ENCODE results near the gene PLXDC1. TPM values are rescaled to one million over a fixed set of nuclear protein-coding genes. Genes with fewer than 3 reads are reported as not detected.

The PLXDC1 gene
- total RNA-seq, 1 experiment from 2014 or later: not detected

DNA sequence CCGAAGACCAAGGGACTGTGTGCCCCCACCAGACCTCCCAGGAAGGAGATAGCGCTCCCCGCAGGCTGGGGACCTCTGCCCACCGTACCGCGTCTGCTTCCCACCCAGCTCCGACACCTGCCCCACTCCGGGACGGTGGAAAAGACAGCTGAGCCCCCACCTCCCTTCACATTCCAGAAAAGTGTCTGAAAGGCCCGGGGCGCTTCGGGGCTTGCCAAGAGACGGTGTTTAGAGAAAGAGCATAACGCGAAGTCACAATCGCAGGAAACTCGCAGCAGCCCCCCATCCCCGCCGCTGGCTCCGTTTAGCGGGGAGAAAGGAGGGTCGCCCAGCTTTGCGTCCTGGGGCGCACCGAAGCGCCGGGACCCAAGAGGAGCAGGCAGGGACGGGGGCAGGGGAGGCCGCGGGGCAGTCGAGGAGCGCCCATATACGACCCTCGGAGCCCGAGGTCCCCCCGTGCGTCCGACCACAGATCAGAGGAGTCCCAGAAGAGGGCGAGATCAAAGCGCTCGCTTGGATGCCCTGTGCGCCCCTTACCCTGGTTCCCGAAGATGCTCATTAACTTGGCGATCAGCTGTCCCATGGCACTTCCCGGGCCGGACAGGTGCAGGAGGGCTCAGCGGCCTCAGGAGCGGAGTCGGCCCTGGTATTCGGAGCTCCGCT, 13.9 kb upstream of the PLXDC1 start:
- Histone ChIP-seq H3K4me1 (ENCODE audit: control insufficient read depth, insufficient read depth, low read length) (peaks cover 4% of the 10 kb centered on the region; the same call in 1 of the 2 replicates), H3K27me3 (ENCODE audit: control insufficient read depth, insufficient read depth, low read length) (no peaks in the 10 kb centered on the region), H3K27ac (ENCODE audit: low read length) (no peak overlapping the region), H3K4me3 (ENCODE audit: low read depth in 2 of 2, low read length in 2 of 2) (peak overlapping the region in 1 of 2 experiments; percentile 17; a peak in 1 of 4 replicates), H3K36me3 (ENCODE audit: control insufficient read depth, insufficient read depth, low read length) (no peaks in the 10 kb centered on the region), H3K9me3 (ENCODE audit: control insufficient read depth, insufficient read depth, low read depth, low read length) (no peaks in the 10 kb centered on the region)
- TF ChIP-seq, protein P1, sequence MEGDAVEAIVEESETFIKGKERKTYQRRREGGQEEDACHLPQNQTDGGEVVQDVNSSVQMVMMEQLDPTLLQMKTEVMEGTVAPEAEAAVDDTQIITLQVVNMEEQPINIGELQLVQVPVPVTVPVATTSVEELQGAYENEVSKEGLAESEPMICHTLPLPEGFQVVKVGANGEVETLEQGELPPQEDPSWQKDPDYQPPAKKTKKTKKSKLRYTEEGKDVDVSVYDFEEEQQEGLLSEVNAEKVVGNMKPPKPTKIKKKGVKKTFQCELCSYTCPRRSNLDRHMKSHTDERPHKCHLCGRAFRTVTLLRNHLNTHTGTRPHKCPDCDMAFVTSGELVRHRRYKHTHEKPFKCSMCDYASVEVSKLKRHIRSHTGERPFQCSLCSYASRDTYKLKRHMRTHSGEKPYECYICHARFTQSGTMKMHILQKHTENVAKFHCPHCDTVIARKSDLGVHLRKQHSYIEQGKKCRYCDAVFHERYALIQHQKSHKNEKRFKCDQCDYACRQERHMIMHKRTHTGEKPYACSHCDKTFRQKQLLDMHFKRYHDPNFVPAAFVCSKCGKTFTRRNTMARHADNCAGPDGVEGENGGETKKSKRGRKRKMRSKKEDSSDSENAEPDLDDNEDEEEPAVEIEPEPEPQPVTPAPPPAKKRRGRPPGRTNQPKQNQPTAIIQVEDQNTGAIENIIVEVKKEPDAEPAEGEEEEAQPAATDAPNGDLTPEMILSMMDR (IDR thresholded peaks at IDR 0.05): no peak
- TF ChIP-seq POLR2AphosphoS5 (IDR thresholded peaks at IDR 0.05; ENCODE audit: low read depth, low read length) (no peak), SIN3A (IDR thresholded peaks at IDR 0.05; ENCODE audit: borderline replicate concordance, insufficient read depth, low read depth, low read length) (no peak), TCF7L2 (IDR thresholded peaks at IDR 0.05; ENCODE audit: low read depth, low read length) (no peak)
- TF ChIP-seq, protein P2, sequence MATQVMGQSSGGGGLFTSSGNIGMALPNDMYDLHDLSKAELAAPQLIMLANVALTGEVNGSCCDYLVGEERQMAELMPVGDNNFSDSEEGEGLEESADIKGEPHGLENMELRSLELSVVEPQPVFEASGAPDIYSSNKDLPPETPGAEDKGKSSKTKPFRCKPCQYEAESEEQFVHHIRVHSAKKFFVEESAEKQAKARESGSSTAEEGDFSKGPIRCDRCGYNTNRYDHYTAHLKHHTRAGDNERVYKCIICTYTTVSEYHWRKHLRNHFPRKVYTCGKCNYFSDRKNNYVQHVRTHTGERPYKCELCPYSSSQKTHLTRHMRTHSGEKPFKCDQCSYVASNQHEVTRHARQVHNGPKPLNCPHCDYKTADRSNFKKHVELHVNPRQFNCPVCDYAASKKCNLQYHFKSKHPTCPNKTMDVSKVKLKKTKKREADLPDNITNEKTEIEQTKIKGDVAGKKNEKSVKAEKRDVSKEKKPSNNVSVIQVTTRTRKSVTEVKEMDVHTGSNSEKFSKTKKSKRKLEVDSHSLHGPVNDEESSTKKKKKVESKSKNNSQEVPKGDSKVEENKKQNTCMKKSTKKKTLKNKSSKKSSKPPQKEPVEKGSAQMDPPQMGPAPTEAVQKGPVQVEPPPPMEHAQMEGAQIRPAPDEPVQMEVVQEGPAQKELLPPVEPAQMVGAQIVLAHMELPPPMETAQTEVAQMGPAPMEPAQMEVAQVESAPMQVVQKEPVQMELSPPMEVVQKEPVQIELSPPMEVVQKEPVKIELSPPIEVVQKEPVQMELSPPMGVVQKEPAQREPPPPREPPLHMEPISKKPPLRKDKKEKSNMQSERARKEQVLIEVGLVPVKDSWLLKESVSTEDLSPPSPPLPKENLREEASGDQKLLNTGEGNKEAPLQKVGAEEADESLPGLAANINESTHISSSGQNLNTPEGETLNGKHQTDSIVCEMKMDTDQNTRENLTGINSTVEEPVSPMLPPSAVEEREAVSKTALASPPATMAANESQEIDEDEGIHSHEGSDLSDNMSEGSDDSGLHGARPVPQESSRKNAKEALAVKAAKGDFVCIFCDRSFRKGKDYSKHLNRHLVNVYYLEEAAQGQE (IDR thresholded peaks at IDR 0.05; ENCODE audit: insufficient read depth in 1 of 2, low read depth in 2 of 2, low read length in 1 of 2): no peak
- intact Hi-C loops (cut with micrococcal nuclease; ENCODE audit: unreplicated experiment): no loop called here
- ChIA-PET CTCF (interaction anchor here (0.5 to 1.8 kb wide), 7 partner anchors 10 to 321 kb away, joined by 3 to 11 read pairs (median 5); no protein-coding TSS in a partner anchor), POLR2A (no interaction called here)
- ATAC-seq: no peak
- no peak for DNase-seq (ENCODE audit: low read depth, low spot score)
- no TSS peak for BruUV-seq (replicated peaks)
- in situ Hi-C loops (cut with HindIII; ENCODE audit: low pct_unique_long_range_greater_than_20kb, low sequenced_read_pairs): no loop called here

GRCh38 chr17:39164675-39165143, 13.3 kb upstream of the PLXDC1 start:
- in situ Hi-C loops (cut with HindIII; ENCODE audit: low pct_unique_long_range_greater_than_20kb, low sequenced_read_pairs): no loop called here
- ChIA-PET POLR2A (no interaction called here), CTCF (interaction anchor here (0.5 to 1.8 kb wide), 8 partner anchors 8 to 320 kb away, joined by 3 to 11 read pairs (median 4); no protein-coding TSS in a partner anchor)
- Histone ChIP-seq H3K9me3 (ENCODE audit: control insufficient read depth, insufficient read depth, low read depth, low read length) (no peaks in the 10 kb centered on the region), H3K36me3 (ENCODE audit: control insufficient read depth, insufficient read depth, low read length) (no peaks in the 10 kb centered on the region), H3K27me3 (ENCODE audit: control insufficient read depth, insufficient read depth, low read length) (no peaks in the 10 kb centered on the region), H3K4me1 (ENCODE audit: control insufficient read depth, insufficient read depth, low read length) (peaks cover 4% of the 10 kb centered on the region; the same call in 1 of the 2 replicates), H3K27ac (ENCODE audit: low read length) (0 out of 2 replicates have a peak overlapping the region, but pooled peaks have one; percentile 23), H3K4me3 (ENCODE audit: low read depth in 2 of 2, low read length in 2 of 2) (peak overlapping the region; percentile 17 to 25)
- no peak for TF ChIP-seq TCF7L2 (IDR thresholded peaks at IDR 0.05; ENCODE audit: low read depth, low read length)
- TF ChIP-seq, protein P1 (IDR thresholded peaks at IDR 0.05): peak; percentile 76
- intact Hi-C loops (cut with micrococcal nuclease; ENCODE audit: unreplicated experiment): no loop called here
- peak; percentile 87 for ATAC-seq
- DNase-seq (ENCODE audit: low read depth, low spot score): peak; percentile 25
- no TSS peak for BruUV-seq (replicated peaks)

Data from Panc1 (cell line).